Glutamatergic neuron (in vitro differentiated cells): ENCODE data around the gene TMEM51. TPM values are rescaled to one million over a fixed set of nuclear protein-coding genes. Genes with fewer than 3 reads are reported as not detected.

ENCODE experiments used
- DNase-seq: peaks from one replicate; pipeline ENCODE4 v3.0.0; 2022
- H3K27ac Mint-ChIP-seq: one replicate; pipeline ENCODE4 v1.8.0; 2020; ENCODE audit warnings: mild to moderate bottlenecking, mixed read lengths, inconsistent platforms; ENCODE audit not compliant: unreplicated experiment
- H3K27me3 Mint-ChIP-seq: one replicate; pipeline ENCODE4 v1.8.0; 2020; ENCODE audit warnings: mild to moderate bottlenecking, moderate library complexity, mixed read lengths, inconsistent platforms; ENCODE audit not compliant: unreplicated experiment
- H3K36me3 Mint-ChIP-seq: one replicate; pipeline ENCODE4 v1.8.0; 2020; ENCODE audit warnings: mild to moderate bottlenecking, mixed read lengths, inconsistent platforms; ENCODE audit not compliant: unreplicated experiment
- H3K4me1 Mint-ChIP-seq: one replicate; pipeline ENCODE4 v1.8.0; 2020; ENCODE audit warnings: mild to moderate bottlenecking, low read depth, mixed read lengths, inconsistent platforms; ENCODE audit not compliant: unreplicated experiment
- H3K4me3 Mint-ChIP-seq: one replicate; pipeline ENCODE4 v1.8.0; 2020; ENCODE audit warnings: mild to moderate bottlenecking, mixed read lengths, inconsistent platforms; ENCODE audit not compliant: unreplicated experiment
- H3K9me3 Mint-ChIP-seq: one replicate; pipeline ENCODE4 v1.8.0; 2020; ENCODE audit warnings: mild to moderate bottlenecking, moderate library complexity, mixed read lengths, inconsistent platforms; ENCODE audit not compliant: unreplicated experiment
- total RNA-seq: library from RNA; stranded (reverse); fragmentation: NEBNext Ultra II Directional; extraction: Animal tissue kit (Norgen Biotek cat#: 25700); gene quantifications from one replicate; pipeline ENCODE4 v1.2.1, GENCODE V29; 2021; ENCODE audit not compliant: unreplicated experiment
- TF ChIP-seq, protein P1 (sequence below): fragments of 200-600 bp; sonication (generic); IDR thresholded peaks from one replicate; pipeline ENCODE4 v1.5.0; 2021; ENCODE audit not compliant: partially characterized antibody, unreplicated experiment

Gene TMEM51
- total RNA-seq, 1 donor from 2014 or later: 3.2 TPM

DNA sequence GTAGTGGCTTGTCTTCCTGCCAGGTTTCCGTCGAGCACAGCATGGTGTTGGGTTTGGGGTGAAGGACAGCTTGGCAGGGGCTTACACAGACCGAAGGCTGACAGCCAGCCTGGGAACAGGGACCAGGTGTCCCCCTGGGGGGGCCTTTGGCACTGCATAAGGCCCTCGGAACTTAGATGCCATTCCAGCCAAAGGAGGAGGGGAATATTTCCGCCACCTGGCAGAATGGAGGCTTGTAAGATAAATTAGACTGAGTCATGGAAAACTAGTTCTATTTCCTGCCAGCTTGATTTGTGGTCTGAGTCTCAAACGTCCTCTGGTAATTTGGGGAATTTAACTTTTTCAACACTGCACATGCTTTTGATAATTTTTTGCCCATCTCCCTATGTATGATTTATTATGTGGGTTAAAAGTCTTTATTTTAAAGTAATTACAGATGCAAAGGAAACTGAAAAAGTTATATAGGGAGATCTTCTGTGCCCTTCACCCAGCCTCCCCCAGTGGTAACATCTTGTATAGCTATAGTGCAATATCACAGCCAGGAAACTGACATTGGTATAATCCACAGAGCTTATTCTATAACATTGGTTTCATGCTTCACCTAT, 11.5 kb upstream of the TMEM51 start:
- Mint-ChIP-seq H3K36me3 (no peaks in the 10 kb centered on the region), H3K27ac (no peak overlapping the region), H3K4me3 (no peak overlapping the region), H3K27me3 (peaks cover 12% of the 10 kb centered on the region), H3K4me1 (peaks cover 18% of the 10 kb centered on the region), H3K9me3 (peaks cover 8% of the 10 kb centered on the region)
- DNase-seq: no peak
- TF ChIP-seq, protein P1, sequence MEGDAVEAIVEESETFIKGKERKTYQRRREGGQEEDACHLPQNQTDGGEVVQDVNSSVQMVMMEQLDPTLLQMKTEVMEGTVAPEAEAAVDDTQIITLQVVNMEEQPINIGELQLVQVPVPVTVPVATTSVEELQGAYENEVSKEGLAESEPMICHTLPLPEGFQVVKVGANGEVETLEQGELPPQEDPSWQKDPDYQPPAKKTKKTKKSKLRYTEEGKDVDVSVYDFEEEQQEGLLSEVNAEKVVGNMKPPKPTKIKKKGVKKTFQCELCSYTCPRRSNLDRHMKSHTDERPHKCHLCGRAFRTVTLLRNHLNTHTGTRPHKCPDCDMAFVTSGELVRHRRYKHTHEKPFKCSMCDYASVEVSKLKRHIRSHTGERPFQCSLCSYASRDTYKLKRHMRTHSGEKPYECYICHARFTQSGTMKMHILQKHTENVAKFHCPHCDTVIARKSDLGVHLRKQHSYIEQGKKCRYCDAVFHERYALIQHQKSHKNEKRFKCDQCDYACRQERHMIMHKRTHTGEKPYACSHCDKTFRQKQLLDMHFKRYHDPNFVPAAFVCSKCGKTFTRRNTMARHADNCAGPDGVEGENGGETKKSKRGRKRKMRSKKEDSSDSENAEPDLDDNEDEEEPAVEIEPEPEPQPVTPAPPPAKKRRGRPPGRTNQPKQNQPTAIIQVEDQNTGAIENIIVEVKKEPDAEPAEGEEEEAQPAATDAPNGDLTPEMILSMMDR: no peak

DNA sequence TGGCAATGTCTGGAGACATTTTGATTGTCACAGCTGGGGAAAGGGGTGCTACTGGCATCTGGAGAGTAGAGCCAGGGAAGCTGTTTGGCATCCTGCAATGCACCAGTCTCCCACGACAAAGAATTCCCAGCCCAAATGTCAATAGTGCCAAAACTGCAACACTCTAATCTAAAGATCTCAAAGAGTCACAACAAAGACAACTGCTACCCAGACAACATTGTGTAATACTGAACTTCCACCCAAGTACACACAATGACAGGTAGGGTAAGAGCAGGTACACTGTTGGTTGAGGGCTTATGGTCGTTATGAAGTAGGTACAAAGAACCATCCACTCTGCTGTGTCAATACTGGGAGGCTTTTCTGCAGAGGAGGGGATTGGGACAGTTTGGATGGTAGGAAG, 8.2 kb upstream of the TMEM51 start:
- Mint-ChIP-seq H3K36me3 (no peaks in the 10 kb centered on the region), H3K4me1 (peaks cover 18% of the 10 kb centered on the region), H3K27ac (no peak overlapping the region), H3K9me3 (no peaks in the 10 kb centered on the region), H3K4me3 (no peak overlapping the region), H3K27me3 (peaks cover 7% of the 10 kb centered on the region)
- TF ChIP-seq, protein P1: no peak
- no peak for DNase-seq

DNA sequence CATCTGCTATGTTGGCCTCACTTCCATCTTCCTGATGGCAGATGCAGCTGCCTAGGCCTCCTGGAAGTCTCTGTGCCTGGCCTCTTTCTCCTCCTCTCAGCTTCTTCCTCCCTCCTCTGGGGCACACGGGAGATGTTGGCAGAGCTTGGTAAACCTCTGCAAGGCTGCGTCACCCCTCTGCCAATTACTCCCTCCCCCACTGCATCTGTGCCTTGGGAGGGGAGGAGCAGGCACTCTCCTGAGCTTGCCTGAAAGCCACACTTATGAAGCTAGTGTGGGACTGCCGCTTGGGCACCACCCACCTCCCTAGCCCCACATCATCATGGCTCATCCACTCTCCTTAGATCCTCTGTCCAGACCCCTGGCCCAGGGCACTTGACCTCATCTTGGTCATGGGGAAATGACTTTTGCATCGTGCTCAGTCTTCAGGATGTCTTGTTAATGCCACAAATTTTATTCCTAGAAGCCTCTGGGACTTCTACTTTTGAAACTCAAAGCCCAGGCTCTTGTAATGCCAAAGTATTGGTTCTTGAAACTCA, 7.3 kb upstream of the TMEM51 start:
- H3K27ac Mint-ChIP-seq: no peak overlapping the region
- H3K4me3 Mint-ChIP-seq: no peak overlapping the region
- H3K9me3 Mint-ChIP-seq: no peaks in the 10 kb centered on the region
- H3K36me3 Mint-ChIP-seq: no peaks in the 10 kb centered on the region
- H3K4me1 Mint-ChIP-seq: peaks cover 10% of the 10 kb centered on the region
- DNase-seq: no peak
- peaks cover 5% of the 10 kb centered on the region for H3K27me3 Mint-ChIP-seq
- TF ChIP-seq, protein P1: no peak

DNA sequence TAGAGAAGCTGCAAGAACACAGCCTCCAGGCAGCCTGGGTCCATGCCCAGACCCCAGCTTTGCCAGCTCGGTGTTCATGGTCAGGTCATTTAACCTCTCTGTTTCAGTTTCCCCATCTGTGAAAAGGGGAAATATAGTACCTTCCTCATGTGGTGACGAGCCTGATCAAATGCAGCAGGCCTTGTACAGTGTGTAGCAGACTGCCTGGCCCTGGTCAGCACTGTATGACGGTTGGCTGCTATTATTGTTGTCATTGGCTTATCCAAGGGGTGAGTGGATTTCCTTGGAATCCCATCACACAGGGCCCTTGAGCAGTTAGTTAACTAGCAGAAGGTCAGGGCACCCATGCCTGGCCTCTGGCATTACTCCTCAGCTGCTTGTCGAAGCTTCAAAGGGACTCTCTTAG, 6.6 kb upstream of the TMEM51 start:
- Mint-ChIP-seq H3K27me3 (peaks cover 5% of the 10 kb centered on the region), H3K4me1 (peaks cover 10% of the 10 kb centered on the region), H3K9me3 (peaks cover 2% of the 10 kb centered on the region), H3K27ac (no peak overlapping the region), H3K36me3 (no peaks in the 10 kb centered on the region), H3K4me3 (no peak overlapping the region)
- TF ChIP-seq, protein P1: no peak
- no peak for DNase-seq

DNA sequence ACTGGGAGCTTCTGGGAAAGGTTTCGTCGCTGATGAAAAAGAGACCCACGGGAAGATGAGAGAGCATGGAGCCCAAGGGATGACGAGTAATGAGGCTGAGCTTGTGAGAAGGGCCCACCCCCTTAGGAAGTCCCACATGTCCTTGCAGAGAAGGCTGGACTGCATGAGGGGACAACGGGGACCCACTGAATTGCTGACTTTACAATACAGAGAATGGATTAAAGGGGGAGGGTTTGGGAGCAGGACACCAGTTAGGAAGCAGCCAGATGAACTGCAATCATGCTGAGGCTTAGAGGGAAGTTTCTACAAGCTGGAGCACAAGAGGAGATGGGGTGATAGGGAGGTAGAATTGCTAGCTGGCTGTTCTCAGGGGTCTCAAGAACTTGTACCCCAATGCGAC, 5.5 kb upstream of the TMEM51 start:
- no peak overlapping the region for H3K4me3 Mint-ChIP-seq
- no peaks in the 10 kb centered on the region for H3K36me3 Mint-ChIP-seq
- no peak for DNase-seq
- H3K27me3 Mint-ChIP-seq: peaks cover 5% of the 10 kb centered on the region
- peaks cover 10% of the 10 kb centered on the region for H3K4me1 Mint-ChIP-seq
- TF ChIP-seq, protein P1: no peak
- H3K27ac Mint-ChIP-seq: no peak overlapping the region
- H3K9me3 Mint-ChIP-seq: peaks cover 6% of the 10 kb centered on the region
